Epidermal melanocyte (primary cell): ENCODE data around the gene MMP25.
"Not testable (repeated sequence)": the region's sequence is repeated elsewhere in the genome, so short reads cannot be mapped to it uniquely, and the experiment has no call there.

ENCODE experiments used
- DNase-seq: peaks from one replicate; pipeline ENCODE4 v3.0.0; 2011; ENCODE audit warnings: low spot score; ENCODE audit not compliant: insufficient read length

Gene MMP25

DNA sequence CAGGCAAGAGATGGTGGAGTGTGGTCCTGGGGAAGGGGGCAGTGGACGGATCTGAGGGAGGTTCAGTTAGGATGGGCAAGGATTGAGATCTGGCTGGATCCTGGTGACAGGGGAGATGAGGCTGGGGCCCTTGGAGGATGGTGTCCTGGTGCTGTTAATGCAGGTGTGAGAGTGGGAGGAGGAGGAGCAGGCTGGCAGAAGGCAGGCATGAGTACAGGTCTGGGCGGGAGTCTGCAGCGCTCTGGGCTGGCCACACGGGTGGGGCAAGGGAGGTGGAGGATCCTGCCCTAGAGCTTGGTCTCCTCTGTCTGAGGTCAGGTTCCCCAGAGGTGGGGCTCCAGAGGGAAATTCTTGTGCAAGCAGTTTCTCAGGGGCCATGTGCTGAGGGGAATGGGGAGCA lies 25.8 kb downstream of the MMP25 start:
- not testable (repeated sequence) for DNase-seq

DNA sequence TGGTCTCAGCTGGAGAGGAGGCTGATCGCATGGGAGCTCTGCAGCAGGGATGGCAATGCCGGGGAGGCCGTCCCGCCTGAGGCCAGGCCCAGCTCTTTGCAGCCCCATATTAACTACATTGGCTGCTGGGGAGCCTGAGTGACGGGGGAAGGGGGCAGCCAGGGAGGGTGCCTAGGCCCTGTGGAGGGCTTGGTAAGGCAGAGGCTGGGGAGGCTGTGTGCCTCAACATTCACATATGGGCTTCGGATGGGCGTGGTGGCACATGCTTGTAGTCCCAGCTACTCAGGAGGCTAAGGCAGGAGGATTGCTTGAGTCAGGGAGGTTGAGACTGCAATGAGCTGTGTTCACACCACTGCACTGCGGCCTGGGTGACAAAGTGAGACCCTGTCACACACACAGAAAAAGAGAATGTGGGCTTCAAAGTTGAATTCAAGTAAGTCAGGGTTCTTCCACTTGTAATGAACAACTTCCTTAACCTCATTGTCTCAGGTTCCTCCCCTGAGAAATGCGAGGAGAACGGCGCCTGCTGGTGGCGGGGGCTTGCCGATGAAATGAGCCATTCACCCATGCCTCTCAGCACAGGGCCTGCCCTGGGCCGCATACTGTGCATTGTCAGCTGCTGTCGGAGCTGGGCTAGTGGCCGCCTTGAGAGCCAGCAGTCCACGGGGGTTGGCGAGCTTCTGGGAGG lies 26.4 kb downstream of the MMP25 start:
- not testable (repeated sequence) for DNase-seq

DNA sequence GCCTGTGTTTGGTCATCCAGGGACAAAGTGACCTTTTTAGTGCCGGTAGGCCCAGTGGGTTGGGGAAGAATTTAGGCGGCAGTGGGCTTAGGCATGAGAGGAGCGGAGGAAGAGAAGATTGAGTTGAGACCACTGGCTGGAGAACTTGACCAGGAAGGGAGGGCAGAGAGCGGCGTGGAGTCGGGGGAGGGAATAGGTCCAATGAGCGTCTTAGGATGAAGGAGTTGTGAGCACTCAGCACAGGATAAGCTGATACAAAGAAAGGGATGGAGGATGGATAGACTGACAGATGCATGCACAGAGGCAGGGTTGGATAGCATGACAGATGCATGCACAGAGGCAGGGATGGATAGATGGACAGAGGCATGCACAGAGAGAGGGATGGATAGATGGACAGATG lies 27.1 kb downstream of the MMP25 start:
- DNase-seq: no peak

DNA sequence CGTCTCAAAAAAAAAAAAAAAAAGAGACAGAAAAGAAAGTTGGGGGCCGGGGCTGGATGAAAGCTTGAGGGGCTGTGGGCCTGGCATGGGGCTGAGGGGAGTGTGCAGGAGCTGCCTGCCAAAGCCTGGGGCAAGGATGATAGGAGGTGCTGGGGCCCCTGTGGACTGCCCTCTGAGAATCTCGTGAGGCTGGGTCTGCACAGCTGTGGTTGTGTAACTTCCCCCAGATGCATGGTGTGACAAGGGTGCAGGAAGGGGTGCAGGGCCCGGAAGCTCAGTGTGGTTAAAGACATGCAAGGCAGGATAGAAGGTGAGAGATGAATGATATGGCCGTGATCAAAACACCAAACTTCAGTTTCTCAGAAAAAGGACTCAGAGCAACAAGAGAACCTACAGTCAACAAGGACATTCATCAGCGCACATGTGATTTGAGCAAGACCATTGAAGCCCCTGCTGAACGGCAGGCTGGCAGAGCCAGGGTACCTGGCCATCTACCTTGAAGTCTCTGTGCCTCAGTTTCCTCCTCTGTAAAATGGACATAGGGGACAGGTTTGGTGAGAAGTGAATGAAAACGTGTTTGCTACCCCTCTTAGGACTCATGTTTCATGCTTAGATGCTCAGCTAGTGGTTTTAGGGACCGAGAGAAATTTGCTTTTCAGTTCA lies 28.6 kb downstream of the MMP25 start:
- no peak for DNase-seq

DNA sequence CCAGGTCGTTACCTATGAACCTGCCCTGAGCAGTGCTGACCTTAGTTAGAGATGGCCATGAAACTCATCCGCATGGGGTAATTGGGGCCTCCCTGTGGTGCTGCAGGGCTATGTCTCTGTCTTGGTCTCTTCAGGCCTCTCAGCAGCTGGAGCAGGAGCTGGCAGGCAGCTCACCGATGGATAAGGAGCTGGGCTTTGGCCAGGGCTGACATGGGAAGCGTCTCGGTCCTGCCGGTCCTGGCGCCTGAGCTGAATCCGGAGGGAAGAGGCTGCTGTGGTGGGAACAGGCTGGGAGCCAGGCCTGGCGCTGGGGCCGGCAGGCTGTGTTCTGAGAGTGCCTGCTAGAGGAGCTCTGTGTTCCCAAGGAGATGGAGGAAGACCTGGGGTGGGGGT lies 29.2 kb downstream of the MMP25 start:
- no peak for DNase-seq

DNA sequence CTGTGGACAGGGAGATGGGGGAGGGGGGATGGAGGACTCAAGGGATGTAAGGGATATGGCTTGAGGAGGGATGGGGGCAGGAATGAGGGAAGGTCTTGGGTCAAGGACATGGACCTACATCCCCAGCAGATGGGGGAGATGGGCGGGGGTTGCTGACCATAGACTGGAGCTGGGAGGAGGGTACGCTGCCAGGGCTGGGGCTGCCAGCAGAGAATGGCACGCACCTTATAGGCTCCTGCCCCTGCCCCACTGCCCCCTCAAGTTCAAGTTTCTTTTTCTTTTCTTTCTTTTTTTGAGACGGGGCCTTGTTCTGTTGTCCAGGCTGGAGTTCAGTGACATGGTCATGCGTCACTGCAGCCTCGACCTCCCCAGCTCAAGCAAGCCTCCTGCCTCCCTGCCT lies 29.6 kb downstream of the MMP25 start:
- DNase-seq: not testable (repeated sequence)

DNA sequence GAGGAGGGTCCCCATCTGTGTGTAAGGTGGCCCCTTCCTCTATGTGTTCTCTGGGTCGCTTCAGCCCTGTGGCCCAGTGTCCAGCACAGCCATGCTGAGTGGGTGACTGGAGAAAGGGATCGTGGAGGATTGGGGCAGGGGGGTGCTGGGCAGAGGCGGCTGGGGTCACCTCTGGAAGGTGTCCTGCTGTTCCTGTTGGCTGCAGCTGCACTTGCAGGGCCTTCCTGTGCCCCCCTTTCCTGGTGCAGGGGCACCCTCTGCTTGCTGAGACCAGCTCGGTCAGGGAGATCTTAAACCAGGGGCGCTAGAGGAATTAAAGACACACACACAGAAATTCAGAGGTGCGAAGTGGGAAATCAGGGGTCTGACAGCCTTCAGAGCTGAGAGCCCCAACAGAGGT lies 30.2 kb downstream of the MMP25 start:
- no peak for DNase-seq

DNA sequence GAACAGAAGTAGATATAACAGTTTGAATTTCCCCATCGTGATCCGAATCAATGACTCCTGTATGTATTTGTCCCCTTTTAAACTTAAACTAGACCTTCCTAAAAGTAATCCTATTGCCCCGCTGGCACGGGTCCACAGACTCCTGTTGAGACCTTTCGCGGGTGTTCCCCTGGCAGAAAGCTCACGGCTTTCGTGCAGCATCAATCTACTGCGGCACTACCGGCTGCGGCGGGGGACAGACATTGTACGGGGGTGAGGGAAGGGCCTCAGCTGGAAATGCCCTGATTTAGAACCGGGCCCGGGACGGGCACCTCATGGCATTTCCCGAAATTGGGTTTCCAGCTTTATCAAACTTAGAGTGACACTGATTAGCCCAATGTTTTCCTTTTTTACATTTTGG lies 33.7 kb downstream of the MMP25 start:
- no peak for DNase-seq

DNA sequence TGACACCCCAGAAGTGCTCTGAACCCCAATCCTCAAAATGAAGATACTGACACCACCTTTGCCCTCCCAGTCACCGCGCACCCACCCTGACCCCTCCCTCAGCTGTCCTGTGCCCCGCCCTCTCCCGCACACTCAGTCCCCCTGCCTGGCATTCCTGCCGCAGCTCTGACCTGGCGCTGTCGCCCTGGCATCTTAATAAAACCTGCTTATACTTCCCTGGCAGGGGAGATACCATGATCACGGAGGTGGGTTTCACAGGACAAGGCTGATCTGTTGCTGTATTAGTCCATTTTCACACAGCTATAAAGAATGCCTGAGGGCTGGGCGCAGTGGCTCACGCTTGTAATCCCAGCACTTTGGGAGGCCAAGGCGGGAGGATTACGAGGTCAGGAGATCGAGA lies 35.6 kb downstream of the MMP25 start:
- DNase-seq: not testable (repeated sequence)

DNA sequence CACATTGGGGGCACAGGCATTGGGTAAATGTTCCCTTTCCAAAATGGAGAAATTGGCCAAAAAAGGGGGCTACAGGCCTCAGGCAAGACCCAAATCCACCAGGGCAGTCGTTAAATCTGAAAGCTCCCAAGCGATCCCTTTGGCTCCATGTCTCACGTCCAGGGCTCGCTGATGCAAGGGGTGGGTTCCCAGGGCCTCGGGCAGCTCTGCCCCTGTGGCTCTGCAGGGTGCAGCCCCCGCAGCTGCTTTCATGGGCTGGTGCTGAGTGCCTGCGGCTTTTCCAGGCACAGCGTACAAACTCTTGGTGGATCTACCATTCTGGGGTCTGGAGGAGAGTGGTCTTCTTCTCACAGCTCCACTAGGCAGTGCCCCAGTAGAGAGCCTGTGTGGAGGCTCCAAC lies 37.0 kb downstream of the MMP25 start:
- not testable (repeated sequence) for DNase-seq

DNA sequence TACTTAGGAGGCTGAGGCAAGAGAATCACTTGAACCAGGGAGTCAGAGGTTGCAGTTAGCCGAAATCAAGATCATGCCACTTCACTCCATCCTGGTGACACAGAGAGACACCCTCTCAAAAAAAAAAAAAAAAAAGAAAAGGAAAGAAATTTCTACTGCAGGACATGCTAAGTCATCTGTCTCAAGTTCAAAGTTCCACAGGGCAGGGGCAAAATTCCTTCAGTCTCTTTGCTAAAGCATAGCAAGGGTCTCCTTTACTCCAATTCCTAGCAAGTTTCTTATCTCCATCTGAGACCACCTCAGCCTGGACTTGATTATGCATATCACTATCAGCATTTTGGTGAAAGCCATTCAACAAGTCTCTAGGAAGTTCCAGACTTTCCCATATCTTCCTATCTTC lies 38.1 kb downstream of the MMP25 start:
- DNase-seq: no peak

DNA sequence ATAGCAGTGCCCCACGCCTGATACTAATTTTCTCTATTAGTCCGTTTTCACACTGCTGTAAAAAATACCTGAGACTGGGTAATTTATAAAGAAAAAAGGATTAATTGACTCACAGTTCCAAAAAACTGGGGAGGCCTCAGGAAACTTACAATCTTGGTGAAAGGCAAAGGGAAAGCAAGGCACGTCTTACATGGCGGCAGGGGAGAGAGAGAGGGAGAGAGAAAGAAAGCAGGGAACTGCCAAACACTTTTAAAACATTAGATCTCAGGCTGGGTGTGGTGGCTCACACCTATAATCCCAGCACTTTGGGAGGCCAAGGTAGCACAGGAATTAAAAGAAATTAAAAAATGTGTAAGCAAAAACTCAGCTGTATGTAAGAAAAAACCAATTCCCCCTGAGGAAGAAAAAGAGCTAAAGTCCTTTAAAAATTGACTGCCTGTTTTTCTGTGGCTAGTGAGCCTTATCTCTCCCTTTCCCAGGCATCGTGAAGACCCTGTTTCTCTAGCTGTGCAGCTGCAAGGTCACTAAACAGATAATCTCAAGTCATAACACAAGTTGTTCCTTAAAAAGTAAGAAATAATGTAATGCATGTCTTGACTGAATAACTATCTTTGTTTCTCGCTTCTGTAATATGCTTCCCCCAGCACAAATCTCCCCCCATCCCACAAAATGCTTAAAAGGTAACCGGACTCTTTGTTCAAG lies 38.8 kb downstream of the MMP25 start:
- DNase-seq: no peak

DNA sequence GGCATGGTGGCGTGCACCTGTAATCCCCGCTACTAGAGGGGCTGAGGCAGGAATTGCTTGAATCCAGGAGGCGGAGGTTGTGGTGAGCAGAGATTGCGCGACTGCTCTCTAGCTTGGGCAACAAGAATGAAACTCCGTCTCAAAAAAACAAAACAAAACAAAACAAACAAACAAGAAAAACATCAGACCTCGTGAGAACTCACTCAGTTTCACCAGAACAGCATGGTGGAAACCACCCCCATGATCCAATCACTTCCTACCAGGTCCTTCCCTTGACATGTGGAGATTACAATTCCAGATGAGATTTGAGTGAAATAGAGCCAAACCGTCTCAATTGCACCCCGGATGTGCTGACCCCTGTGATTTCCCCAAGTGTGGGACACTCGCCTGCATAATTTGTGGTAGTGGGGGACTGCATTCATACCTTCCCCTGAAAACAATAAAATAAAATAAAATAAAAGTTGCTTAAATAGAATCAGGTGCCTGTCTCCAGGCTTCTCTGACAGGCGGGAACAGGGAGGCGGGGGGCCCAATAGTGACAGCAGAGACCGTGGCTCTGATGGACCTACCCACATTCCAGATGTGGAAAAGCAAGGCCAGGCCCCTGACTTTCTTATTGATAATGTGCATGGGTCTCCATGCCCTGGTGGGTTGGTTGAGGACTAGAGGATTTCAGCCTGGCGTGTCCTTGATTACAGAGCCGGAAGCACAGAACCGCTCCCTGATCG lies 39.7 kb downstream of the MMP25 start:
- no peak for DNase-seq

DNA sequence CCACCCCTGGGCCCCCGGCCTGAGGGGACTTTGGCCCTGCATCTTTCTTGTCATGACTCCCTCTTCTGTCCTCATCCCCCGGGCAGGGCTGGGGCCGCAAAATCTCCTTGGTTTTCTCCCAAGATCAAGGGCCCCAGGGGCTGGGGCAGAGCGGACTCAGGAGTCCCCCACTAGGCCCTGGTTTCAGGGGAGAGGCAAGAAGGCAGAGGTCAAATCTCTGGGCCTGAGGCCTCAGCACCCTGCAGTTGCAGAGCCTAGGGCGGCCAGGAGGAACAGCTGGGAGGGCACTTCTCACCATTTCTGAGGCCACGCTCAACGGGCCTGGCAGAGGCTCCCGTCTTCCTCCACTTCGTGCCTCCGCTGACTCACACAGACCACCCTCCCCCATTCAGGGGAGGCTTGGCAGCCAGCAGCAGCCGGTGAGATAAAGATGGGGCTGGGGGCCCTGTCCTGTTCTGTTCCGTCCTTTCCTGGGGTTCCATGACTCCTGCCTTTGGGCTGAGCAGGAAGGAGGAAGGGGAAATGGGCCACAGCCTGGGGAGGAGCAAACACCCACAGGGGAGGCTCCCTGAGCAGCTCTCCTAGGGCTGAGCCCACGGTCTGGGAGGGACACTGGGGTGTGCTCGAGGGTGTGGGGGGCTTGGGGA lies 40.4 kb downstream of the MMP25 start:
- DNase-seq: no peak

DNA sequence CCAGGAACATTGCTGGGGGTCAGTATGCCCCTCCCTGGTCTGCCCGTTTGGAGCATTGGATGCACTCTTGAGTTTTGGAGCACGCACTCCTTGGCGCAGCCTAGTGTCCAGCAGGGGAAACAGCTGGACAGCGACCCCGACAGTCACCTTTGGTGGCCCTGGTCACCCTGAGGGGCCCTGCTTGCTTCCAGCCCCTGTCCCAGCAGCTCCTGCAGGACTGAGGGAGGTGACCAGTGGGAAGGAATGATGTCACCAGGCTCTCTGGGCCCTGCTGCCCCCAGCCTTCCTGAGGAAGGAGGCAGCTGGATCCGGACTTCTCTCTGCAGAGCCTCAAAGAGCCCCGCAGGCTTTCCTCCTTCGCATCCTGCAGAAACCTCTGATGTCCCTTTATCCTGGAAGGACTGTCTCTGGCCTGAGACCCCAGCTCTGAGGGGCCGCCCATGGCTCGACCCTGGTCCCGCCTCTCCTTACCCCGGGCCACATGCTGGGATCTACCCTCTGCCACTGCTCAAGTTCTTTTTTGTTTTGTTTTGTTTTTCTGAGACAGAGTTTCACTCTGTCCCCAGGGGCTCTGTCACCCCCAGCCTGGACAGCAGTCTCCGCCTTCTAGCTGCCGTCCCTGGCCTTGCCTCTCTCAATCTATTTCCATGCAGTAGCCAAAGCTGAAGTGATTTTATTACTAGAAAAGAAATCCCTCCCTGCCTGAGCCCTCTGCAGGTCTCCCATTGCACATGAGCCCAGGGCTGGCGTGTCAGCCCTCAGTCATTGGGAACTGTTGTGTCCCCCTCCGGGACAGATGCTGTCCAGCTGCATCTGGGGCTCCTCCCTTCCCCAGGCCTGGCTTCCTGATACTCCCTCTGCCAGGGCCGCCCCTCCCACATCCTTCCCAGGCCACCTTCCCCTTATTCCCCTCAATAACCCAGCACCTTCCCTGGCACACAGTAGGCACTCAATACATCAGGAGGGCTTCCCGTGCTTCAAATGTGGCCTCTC lies 41.2 kb downstream of the MMP25 start:
- no peak for DNase-seq

DNA sequence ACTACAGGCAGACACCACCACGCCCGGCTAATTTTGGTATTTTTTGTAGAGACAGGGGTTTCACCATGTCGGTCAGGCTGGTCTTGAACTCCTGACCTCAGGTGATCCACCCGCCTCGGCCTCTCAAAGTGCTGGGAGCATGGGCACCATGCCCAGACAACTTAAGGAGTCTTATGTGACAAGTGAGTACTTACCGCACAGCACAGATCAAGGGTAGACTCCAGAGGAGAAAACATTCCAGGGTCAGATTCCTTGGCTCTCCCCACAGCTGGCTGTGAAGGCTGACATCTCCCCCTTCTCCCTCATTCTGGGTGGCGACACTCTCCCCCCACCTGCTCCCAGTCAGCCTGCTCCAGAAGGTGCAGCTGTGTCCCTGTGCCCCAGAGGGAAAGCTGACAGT lies 42.1 kb downstream of the MMP25 start:
- no peak for DNase-seq

DNA sequence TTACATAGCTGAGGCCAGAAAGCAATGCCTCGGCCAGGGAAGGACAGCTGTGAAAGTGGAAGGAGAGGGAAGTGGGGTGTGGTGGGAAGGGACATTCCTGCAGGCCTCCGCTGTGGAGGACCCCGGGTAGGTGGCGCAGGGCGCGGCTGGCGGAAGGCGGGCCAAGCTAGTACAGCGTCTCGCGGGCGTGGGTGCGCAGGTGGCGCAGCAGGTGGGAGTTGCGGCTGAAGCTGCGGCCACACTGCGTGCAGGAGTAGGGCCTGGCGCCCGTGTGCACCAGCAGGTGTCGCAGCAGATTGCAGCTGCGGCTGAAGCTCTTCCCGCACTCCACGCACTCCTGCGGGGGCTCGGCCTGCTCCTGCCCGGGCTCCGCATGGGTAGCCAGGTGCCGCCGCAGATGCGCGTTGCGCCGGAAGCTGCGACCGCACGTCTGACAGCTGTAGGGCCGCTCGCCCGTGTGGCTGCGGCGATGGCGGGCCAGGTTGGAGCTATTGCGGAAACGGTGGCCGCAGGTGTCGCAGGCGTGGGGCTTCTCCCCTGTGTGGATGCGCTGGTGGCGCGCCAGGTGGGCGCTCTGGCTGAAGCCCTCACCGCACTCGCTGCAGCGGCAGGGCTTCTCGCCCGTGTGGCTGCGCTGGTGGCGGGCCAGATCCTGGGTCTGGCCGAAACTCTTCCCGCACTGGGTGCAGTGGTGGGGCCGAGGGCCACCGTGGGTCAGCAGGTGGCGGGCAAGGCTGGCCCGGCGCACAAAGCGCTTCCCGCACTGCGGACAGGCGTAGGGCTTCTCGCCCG lies 42.8 kb downstream of the MMP25 start:
- DNase-seq: no peak

DNA sequence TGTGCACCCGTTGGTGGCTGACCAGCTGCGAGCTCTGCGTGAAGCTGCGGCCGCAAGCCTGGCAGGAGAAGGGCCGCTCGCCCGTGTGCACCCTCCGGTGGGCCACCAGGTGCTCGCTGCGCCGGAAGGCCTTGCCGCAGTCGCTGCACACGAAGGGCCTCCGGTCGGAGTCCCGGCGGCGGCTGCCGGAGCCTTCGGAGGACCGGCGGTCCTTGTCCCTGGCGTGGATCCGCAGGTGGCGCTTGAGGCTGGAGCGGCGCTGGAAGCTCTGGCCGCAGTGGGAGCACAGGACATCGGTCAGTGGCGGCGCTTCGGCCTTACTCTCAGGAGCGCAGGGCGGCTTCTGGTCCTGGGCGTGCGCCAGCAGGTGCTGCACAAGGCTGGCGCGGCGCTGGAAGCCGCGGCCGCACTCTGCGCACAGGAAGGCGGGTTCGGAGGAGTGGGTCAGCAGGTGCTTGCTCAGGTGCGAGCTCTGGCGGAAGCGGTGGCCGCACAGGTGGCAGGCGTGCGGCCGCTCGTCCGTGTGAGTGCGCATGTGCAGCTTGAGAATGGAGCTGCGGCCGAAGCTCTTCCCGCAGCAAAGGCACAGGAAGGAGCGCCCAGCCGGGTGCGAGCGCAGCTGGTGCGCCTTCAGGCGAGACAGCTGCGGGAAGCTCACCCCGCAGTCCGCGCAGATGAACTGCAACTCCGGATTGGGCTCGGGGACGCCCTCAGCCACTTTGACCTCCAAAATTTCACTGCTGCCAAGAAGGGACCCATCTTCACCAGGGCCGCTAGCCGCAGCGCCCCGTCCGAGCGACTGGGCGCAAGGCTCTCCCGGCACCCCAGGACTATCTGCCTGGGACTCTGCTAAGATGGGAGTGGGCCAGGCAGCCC lies 43.6 kb downstream of the MMP25 start:
- DNase-seq: no peak

DNA sequence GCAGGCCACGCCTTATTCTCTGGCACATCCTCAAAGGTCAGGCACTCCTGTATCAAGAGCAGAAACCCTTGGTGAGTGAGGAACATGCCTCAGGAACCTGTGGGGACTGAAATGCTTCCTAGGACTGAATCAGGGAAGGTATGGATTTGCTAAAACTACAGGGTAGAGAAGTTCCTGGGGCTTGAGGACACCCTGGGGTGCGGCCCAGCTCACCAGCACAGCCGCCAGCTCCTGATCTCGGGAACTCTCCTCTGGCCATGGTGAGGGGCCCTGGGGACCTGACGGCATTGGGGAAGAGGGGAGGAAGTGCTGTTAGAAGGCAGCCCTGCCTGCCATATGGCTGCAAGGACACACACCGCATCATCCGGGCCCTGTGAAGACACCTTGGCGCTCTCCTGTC lies 45.2 kb downstream of the MMP25 start:
- DNase-seq: no peak
